Ascending aorta (tissue), 2 donors: ENCODE measurements around the gene WDR89. TPM values are rescaled to one million over a fixed set of nuclear protein-coding genes. Genes with fewer than 3 reads are reported as not detected.

Source experiments
- DNase-seq, 2 donors: peaks; one replicate each; pipeline ENCODE4 v3.0.0-alpha.2; 2019; ENCODE audit warnings: low spot score in 2 of 2
- H3K27ac ChIP-seq, 2 donors: fragments of 200-600 bp; sonication (generic); one replicate each; pipeline ENCODE4 v1.5.1; 2016 to 2017; ENCODE audit warnings: mild to moderate bottlenecking in 1 of 2
- H3K27me3 ChIP-seq: fragments of 200-600 bp; sonication (generic); one replicate; pipeline ENCODE4 v1.5.1; 2017
- H3K36me3 ChIP-seq, 2 donors: fragments of 200-600 bp; sonication (generic); one replicate each; pipeline ENCODE4 v1.5.1; 2016
- H3K4me1 ChIP-seq, 2 donors: fragments of 200-600 bp; sonication (generic); one replicate each; pipeline ENCODE4 v1.5.1; 2016 to 2017; ENCODE audit warnings: mild to moderate bottlenecking in 1 of 2
- H3K4me3 ChIP-seq, 2 donors: fragments of 200-600 bp; sonication (generic); one replicate each; pipeline ENCODE4 v1.5.1; 2016 to 2017; ENCODE audit warnings: mild to moderate bottlenecking in 1 of 2
- H3K9me3 ChIP-seq, 2 donors: fragments of 200-600 bp; sonication (generic); one replicate each; pipeline ENCODE4 v1.5.1; 2016
- intact Hi-C: fragments of 100-400 bp; cut with DNase I; formaldehyde crosslinking; loops from one replicate; pipeline ENCODE4 v1.15.1; 2023
- total RNA-seq: library from RNA; depleted of rRNA; stranded (reverse); fragments of >200 nt; gene quantifications from one replicate; pipeline ENCODE4 v1.1.0, GENCODE V29; 2016
- TF ChIP-seq, protein P1 (sequence below), 3 experiments: fragments of 200-600 bp in 2 of 3; fragments of 450-650 bp in 1 of 3; sonication (generic) in 2 of 3; IDR thresholded peaks; one replicate each; pipeline ENCODE4 v1.5.1; 2016 to 2019; ENCODE audit warnings: antibody characterized with exemption in 3 of 3, mild to moderate bottlenecking in 1 of 3, moderate library complexity in 1 of 3

Gene WDR89
- total RNA-seq, 1 donor from 2014 or later, result not detected

DNA sequence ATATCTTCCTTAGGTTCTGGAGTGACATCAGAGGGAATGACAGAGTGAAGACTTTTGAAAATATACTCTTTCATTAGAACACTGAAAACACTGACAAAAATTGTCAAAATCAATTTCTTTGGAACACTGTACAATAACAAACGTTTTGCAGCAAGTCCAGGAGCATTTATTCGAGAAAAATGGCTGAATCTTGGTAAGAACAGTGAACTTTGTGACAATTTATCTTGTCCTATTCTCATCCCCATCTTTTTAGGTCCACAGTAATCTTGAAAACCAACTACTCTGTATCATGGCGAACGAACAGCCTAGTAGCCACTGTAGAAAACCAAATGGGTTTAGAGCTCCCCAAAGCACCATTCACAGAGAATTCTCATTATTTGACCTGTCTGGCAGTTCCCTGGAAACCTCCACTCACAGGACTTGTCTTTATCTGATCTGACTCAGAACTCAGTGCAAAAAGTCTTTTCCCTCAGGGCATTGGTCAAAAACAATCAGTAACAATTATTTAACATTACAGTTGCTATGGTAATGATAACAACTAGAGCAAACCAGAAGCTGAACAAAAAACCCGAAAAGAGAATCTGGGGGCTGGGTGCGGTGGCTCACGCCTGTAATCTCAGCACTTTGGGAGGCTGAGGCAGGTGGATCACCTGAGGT is 78.2 kb downstream of the WDR89 start:
- Histone ChIP-seq H3K4me1 (no peaks in the 10 kb centered on the region), H3K36me3 (no peaks in the 10 kb centered on the region), H3K4me3 (no peak overlapping the region), H3K27me3 (no peaks in the 10 kb centered on the region), H3K9me3 (no peaks in the 10 kb centered on the region), H3K27ac (no peak overlapping the region)
- no peak for DNase-seq
- TF ChIP-seq, protein P1, sequence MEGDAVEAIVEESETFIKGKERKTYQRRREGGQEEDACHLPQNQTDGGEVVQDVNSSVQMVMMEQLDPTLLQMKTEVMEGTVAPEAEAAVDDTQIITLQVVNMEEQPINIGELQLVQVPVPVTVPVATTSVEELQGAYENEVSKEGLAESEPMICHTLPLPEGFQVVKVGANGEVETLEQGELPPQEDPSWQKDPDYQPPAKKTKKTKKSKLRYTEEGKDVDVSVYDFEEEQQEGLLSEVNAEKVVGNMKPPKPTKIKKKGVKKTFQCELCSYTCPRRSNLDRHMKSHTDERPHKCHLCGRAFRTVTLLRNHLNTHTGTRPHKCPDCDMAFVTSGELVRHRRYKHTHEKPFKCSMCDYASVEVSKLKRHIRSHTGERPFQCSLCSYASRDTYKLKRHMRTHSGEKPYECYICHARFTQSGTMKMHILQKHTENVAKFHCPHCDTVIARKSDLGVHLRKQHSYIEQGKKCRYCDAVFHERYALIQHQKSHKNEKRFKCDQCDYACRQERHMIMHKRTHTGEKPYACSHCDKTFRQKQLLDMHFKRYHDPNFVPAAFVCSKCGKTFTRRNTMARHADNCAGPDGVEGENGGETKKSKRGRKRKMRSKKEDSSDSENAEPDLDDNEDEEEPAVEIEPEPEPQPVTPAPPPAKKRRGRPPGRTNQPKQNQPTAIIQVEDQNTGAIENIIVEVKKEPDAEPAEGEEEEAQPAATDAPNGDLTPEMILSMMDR (IDR thresholded peaks at IDR 0.05), result no peak
- intact Hi-C loops, result no loop called here

DNA sequence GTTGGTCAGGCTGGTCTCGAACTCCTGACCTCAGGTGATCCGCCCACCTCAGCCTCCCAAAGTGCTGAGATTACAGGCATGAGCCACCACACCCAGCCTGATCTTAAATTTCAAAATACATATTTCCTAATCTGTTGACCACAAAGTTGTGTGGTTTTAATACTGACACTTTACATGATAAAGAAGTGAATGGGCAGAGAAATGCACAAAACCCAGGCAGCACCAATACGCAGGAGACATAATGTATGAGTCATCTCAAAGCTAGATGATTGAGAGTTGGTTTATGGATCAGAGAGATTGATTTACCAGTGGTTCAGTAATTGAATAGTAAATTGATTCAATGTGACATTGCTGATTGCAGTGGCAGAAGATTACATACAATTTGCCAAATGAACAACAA is 79.3 kb downstream of the WDR89 start:
- no peaks in the 10 kb centered on the region for H3K27me3 ChIP-seq
- H3K27ac ChIP-seq, result no peak overlapping the region
- no peaks in the 10 kb centered on the region for H3K4me1 ChIP-seq
- H3K4me3 ChIP-seq, result no peak overlapping the region
- no peaks in the 10 kb centered on the region for H3K36me3 ChIP-seq
- intact Hi-C loops, result no loop called here
- H3K9me3 ChIP-seq, result no peaks in the 10 kb centered on the region
- no peak for DNase-seq
- TF ChIP-seq, protein P1 (IDR thresholded peaks at IDR 0.05), result no peak

DNA sequence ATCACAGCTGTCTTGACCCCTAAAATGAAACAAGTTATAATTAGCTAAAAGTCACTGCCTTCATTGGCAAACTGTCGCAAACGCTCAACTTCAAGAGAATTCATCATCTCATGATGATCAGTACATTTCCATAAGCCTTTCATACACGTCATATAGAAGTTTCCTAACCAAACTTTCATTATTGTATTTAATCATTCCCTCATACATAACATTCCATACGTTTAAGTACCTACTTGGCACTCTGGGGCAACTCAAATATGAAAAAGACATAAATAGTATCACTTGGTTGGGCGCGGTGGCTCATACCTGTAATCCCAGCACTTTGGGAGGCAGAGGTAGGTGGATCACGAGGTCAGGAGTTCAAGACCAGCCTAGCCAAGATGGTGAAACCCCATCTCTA is 86.1 kb downstream of the WDR89 start:
- TF ChIP-seq, protein P1 (IDR thresholded peaks at IDR 0.05), result no peak
- H3K27me3 ChIP-seq, result no peaks in the 10 kb centered on the region
- no peaks in the 10 kb centered on the region for H3K36me3 ChIP-seq
- intact Hi-C loops, result no loop called here
- DNase-seq, result no peak
- H3K4me3 ChIP-seq, result no peak overlapping the region
- H3K4me1 ChIP-seq, result no peaks in the 10 kb centered on the region
- no peaks in the 10 kb centered on the region for H3K9me3 ChIP-seq
- no peak overlapping the region for H3K27ac ChIP-seq

DNA sequence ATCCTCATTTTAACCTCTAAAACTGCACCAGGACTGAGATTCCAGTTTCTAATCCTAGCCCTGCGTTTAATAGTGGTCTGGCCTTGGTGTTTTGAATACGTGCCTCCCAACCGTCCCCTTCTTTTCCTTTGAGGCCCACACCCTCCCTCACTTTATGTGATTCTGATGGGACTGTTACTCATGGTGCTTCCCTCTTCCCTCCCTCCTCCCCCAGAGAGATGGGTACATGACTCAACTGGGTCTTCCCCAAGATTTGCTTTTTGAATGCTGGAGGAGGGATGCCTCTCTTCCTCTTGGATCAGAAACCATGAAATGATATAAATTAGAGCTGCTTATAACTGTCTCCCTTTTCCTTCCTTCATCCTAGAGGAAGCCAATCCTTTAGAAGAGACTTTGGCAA is 90.3 kb downstream of the WDR89 start:
- TF ChIP-seq, protein P1 (IDR thresholded peaks at IDR 0.05), result no peak
- no peak overlapping the region for H3K4me3 ChIP-seq
- H3K4me1 ChIP-seq, result no peaks in the 10 kb centered on the region
- H3K9me3 ChIP-seq, result no peaks in the 10 kb centered on the region
- no peaks in the 10 kb centered on the region for H3K27me3 ChIP-seq
- no peak overlapping the region for H3K27ac ChIP-seq
- no peaks in the 10 kb centered on the region for H3K36me3 ChIP-seq
- DNase-seq, result no peak
- intact Hi-C loops, result no loop called here

DNA sequence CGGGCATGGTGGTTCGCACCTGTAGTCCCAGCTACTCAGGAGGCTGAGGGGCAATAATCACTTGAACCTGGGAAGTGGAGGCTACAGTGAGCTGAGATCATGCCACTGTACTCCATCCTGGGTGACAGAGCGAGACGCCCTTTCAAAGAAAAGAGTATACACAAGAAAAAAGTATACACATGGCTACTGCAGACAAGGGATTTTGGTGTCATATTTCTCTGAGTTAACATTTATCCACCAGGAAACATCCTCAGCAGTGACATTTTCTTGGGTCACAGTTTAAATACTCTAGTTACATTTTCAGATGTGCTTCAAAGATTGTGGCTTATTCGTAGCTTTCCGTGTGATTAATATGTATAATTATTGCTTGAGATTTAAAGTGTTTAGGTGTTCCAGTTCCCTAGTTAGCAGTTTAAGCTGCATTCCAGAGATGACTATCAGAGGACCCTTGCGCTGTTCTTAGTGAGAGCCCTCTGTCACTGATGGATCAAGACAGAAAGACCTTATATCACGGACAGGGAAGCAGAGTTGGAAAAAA is 93.8 kb downstream of the WDR89 start:
- TF ChIP-seq, protein P1 (IDR thresholded peaks at IDR 0.05), result no peak
- no peaks in the 10 kb centered on the region for H3K27me3 ChIP-seq
- peaks cover 0 to 5% of the 10 kb centered on the region in 2 donors for H3K4me1 ChIP-seq
- no peak for DNase-seq
- intact Hi-C loops, result loop anchor here (10.0 kb wide), 1 partner anchor 787 kb away; no protein-coding TSS in a partner anchor
- H3K27ac ChIP-seq, result no peak overlapping the region
- H3K36me3 ChIP-seq, result no peaks in the 10 kb centered on the region
- H3K9me3 ChIP-seq, result no peaks in the 10 kb centered on the region
- no peak overlapping the region for H3K4me3 ChIP-seq

Other genes starting within 250 kb of the WDR89 start
- gene PPP2R5E, start 98.5 kb downstream of the WDR89 start, total RNA-seq, result 5.7 TPM
- 20.3 TPM for gene SGPP1, start 86.2 kb upstream of the WDR89 start, total RNA-seq
- gene SYNE2, start 211.1 kb upstream of the WDR89 start, total RNA-seq, result 518 TPM